Gastroesophageal sphincter (tissue), 3 donors: ENCODE data around the gene SPATA45.

ENCODE experiments used
- EP300 ChIP-seq: sonication (generic); formaldehyde crosslinking; IDR thresholded peaks from one replicate; pipeline ENCODE4 v1.6.1; 2017; ENCODE audit warnings: antibody characterized with exemption, mild to moderate bottlenecking
- POLR2A ChIP-seq, 2 donors: fragments of 450-650 bp; IDR thresholded peaks; one replicate each; pipeline ENCODE4 v1.6.1; 2017; ENCODE audit warnings: antibody characterized with exemption in 2 of 2, mild to moderate bottlenecking in 2 of 2, moderate library complexity in 1 of 2
- TF ChIP-seq, protein P1 (sequence below), 4 experiments: fragments of 200-600 bp in 2 of 4; fragments of 450-650 bp in 2 of 4; sonication (generic) in 1 of 4; IDR thresholded peaks; one replicate each; pipeline ENCODE4 v1.5.1; 2017 to 2019; ENCODE audit warnings: antibody characterized with exemption in 4 of 4, mild to moderate bottlenecking in 2 of 4, moderate library complexity in 2 of 4

DNA sequence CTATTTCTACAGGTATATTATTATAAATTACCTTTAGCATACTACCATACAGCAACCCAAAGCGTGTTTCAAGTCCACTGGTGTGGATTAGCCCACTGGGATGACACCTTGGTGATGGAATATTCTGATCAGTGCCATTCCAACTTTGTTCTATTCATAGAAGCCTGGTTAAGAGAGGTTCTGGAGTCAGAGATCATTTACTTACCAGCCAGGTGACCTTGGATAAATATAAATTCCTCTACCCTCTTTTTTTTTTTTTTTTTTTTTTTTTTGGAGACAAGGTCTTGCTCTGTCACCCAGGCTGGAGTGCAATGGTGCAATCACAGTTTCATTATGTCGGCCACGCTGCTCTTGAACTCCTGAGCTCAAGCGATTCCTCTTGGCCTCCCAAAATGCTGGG lies at the start of gene SPATA45:
- no peak for TF ChIP-seq POLR2A (IDR thresholded peaks at IDR 0.05)
- TF ChIP-seq, protein P1, sequence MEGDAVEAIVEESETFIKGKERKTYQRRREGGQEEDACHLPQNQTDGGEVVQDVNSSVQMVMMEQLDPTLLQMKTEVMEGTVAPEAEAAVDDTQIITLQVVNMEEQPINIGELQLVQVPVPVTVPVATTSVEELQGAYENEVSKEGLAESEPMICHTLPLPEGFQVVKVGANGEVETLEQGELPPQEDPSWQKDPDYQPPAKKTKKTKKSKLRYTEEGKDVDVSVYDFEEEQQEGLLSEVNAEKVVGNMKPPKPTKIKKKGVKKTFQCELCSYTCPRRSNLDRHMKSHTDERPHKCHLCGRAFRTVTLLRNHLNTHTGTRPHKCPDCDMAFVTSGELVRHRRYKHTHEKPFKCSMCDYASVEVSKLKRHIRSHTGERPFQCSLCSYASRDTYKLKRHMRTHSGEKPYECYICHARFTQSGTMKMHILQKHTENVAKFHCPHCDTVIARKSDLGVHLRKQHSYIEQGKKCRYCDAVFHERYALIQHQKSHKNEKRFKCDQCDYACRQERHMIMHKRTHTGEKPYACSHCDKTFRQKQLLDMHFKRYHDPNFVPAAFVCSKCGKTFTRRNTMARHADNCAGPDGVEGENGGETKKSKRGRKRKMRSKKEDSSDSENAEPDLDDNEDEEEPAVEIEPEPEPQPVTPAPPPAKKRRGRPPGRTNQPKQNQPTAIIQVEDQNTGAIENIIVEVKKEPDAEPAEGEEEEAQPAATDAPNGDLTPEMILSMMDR (IDR thresholded peaks at IDR 0.05) = no peak
- no peak for TF ChIP-seq EP300
